GM18502 (cell line): ENCODE results near the gene DPP10.

Experiments
- ATAC-seq: cut with Tn5 transposase; IDR thresholded peaks from one replicate; pipeline ENCODE4 v1.9.1; 2021; ENCODE audit warnings: mild to moderate bottlenecking; ENCODE audit not compliant: unreplicated experiment, poor library complexity

The DPP10 gene

GRCh38 chr2:114784890-114785583, 342.6 kb downstream of the DPP10 start:
- ATAC-seq, result no peak

DNA sequence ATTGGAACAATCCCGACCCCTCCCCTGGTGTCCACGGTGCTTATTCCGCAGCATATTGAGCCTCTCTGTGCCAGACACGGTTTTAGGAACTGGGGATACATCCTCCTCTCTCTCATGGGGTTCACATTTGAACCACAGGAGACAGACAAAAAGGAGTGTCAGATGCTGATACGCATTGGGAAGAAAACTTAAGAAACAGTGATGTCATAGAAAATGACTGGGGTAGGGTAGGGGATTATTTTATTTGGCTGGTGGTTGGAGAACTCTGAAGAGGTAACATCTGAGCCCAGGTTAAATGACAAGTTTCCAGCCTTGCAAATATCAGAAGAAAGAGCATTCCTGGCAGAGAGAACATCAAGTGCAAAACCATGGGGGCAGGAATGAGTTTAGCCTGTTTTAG, 344.5 kb downstream of the DPP10 start:
- ATAC-seq, result no peak

DNA sequence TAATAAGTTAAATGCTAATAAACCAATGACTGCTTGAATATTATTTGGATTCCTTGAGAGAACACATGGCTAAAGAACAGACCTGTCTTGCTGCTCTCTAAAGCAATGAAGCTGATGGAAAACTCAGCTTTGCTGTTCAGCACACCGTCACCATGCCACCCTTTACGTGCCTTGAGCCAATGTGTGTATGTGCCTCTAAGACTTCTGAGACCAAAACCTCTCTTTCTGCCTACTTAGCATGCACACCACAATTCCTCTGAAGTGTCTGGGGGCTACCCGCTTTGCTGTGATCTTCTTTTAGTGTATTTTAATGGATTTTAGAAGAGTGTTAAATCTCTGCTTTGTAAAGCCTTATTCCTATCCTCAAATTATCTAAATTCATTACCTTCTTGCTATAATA, 345.0 kb downstream of the DPP10 start:
- ATAC-seq, result no peak

DNA sequence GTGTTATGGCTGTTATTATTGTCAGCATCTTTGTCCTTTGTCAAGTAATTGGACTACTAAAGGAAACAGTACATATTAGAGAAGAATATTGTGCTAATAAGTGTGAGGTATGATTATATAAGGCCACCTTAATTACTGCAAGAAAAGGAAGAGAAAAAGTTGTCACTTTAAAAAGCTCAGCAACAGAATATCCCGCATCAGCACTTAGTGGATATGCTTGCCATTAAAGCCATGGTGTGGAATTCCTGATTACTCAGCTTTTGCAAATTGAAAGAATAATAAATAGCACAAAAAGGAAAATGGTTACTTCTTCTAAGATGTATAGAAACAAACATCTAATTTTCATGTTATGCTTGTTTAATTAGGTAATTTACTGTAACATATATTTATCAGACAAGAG, 347.5 kb downstream of the DPP10 start:
- ATAC-seq, result no peak

DNA sequence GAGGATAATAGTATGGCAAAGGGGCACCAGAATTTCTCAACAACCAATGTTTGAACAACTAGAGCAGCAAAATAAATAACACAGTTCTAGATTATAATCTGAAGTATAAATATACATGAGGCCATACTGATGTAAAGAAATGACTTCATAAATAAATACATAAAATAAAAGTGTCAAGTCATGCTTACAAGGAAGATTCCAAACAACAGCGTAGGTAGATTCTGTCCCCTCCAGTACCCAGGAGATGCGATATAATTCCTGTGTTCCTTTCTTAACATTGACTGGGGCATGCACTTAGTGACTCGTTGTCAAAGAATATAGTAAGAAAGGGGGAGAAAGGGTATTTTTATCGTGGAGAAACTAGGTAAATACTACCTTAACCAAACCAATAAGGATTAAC, 355.1 kb downstream of the DPP10 start:
- no peak for ATAC-seq

GRCh38 chr2:114797942-114798341, 355.5 kb downstream of the DPP10 start:
- ATAC-seq, result no peak

DNA sequence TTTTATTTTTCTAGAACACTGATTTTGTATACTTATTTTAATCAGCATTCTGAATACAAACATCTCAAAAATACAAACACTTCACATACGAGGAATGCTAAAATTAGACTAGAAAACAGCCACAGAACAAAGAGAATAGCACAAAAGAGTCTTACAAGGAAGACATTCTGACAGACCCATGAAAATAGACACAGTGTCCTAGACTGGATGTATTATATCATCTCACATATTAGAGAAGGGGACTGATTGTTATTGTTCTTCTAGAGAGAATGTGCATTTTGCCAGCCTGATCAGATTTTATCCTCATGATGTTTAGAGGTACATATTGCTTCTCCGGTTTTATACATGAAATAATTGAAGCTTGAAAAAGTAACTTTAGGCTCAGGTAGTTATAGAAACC, 357.9 kb downstream of the DPP10 start:
- no peak for ATAC-seq

DNA sequence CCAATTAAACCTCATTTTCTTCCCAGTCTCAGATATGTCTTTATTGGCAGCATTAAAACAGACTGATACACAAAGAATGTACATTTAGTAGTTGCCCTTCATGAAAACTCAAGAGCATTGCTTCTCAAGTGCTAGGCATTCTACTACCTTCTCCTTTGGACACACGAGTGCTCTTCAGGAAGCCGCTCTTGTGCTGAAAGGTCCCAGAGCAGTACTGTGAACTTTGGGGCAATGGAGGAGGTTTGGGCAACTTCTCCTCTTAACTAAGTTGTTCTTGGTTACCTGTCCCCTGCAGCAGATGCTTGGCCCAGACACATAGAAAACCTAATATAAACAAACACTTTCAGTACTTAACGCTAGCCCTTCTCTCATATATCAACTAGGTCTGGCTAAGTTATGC, 362.8 kb downstream of the DPP10 start:
- ATAC-seq, result no peak

DNA sequence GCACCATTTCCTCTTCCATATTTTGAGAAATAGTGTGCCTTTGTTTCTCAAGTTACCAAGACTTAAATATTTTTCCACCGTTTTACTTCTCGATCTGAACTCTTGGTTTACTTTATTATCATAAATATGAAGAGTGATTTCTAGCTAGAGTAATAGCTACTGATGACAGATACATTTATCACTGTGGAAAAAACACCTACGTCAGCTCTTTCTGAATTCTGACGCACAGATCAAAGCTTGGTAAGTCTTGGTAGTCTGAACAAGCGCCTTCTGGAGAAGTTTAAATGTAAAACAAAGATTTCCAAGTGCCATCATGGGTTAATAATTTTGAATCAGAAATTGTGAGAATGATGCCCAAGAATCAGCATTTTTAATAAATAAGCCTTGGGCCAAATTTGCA, 367.7 kb downstream of the DPP10 start:
- ATAC-seq, result no peak

GRCh38 chr2:114812261-114812660, 369.8 kb downstream of the DPP10 start:
- no peak for ATAC-seq

GRCh38 chr2:114814355-114814754, 371.9 kb downstream of the DPP10 start:
- no peak for ATAC-seq

DNA sequence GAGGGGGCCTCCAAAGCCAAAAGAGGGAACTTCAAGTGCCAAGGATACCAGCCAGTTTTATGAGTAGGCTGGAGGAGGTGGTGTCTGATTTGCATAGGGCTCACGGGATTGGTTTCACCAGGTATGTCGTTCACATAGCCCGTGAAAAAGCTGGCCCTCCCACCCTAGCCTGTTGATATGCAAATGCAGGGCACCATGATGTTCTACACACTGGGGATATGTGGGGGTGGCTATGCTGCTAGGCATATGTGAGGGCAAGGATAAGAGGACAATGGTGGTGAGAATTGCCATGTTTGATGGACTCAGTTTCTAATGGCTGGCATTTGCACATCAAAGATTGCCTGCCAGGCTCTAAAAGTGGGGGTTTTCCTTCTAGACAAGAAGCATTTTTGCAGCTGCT, 378.6 kb downstream of the DPP10 start:
- ATAC-seq, result no peak

- ATAC-seq, result no peak
Measured at GRCh38 chr2:114843963-114844362, 401.5 kb downstream of the DPP10 start.

DNA sequence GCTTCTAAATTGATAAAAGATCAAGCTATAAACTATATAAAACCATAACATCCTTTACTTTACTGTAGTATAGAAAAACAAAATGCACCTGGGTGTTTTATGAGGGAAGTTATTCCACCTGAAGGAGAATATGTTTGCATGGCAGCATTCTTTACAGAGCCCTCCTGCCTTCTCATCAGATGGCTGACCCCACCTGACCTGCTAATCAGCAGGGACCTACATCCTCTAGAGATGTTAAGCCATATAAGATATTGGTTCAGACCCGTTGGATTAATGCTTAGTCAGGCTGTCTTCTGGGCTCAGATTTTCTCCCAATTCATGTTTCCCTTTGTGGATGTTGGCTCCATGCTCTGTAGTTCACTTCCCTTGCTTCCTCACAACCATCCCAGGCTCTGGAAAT, 414.8 kb downstream of the DPP10 start:
- ATAC-seq, result no peak

- no peak for ATAC-seq
Measured at GRCh38 chr2:114859726-114860510, 417.5 kb downstream of the DPP10 start.

- no peak for ATAC-seq
Measured at GRCh38 chr2:114862243-114862642, 419.8 kb downstream of the DPP10 start.

GRCh38 chr2:114864901-114865300, 422.5 kb downstream of the DPP10 start:
- no peak for ATAC-seq

DNA sequence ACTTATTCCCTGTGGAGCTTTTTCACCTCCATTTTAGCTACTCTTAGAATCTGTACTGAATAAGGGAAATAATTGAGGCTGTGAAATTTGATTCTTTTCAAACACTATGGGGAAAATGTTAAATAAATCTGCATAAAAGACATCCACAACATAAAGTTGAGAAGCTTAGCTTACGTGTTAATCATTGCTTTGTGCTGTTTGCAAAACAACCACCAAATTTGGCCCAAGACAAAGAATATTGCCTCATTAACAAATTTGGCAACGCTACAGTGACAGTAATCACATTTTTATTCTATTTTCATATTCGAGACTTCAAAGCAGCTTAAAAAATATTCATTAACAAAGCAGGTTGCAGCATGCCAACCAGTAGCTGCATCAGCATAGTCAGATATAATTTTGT, 437.6 kb downstream of the DPP10 start:
- ATAC-seq, result no peak

DNA sequence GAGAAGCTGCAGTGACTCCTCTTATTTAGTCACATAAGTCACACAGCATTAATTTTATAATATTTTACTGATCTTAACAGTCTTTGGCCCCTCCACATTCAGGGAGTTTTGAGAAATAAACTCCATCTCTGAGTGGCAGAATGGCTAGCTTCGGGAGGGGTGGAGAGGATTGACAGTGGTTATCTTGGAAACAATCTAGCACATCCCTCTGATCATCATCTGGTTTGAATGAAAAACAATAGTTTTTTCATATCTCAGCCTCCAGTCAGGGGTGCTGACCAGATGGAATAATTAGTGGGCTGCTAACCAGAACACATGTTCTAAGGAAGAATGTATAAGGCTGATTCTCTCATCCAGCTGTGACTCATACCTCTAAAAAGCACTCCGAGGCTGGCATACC, 477.5 kb downstream of the DPP10 start:
- no peak for ATAC-seq

DNA sequence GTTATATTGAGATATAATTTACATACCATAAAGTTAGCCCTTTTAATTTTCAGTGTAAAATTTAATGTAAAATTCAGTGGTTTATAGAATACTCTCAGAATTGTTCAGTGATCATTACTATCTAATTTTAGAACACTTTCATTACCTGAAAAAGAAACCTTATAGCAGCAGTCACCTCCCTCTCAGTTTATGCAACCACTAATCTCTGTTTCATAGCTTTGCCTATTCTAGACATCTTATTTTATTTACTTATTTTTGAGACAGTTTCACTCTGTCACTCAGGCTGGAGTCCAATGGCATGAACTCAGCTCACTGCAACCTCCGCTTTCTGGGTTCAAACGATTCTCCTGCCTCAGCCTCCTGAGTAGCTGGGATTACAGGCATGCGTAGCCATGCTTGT, 479.6 kb downstream of the DPP10 start:
- no peak for ATAC-seq

DNA sequence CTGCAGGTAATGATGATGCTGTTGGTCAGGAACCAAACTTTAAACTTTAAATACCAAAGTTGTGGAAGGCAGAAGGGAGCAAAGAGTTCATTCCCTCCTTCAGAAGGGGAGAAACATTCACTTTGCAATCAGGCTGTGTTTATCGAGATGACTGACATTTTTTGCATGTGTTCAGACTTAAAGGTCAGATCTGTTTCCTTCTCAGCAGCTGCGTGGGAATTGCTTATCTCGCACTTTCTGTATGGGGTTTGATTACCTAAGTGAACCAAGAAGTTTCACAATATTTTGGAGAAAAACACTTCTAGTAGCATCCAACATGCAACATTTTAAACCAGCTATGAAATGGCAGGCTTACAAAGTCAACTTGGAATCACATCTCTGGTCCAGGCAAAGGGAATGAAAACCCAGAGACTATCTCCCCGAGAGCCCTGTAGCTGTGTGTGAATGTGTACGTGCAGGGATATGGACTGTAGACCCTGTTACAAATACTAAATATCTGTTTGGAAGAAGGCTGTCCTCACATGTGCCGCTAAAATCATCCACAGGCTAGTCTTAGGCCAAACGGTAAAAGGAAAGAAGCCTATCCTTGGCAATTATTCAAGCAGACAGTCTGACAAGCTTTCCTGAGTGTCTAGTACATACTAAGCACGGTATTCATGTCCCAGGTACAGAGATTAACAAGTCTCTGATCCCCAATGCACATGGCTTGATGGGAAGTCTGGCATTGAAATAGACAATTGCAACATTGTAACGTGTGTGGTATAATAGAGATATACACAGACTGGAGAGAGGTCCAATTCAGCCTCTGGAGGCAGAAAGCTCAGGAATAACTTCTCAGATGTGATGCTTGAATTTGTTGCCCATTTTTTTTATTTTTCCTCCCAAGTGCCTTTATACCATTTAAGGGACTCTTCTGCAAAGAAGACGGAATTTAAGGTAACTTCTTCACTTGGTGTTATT, 483.1 kb downstream of the DPP10 start:
- ATAC-seq, result no peak
